H7 (cell line): ENCODE data around the gene GRK2. TPM values are rescaled to one million over a fixed set of nuclear protein-coding genes. Genes with fewer than 3 reads are reported as not detected.

Source experiments
- DNase-seq: peaks from one replicate; pipeline ENCODE4 v3.0.0; 2012
- H3K27me3 ChIP-seq: 2 replicates; pipeline ENCODE4 v1.6.0; 2011; ENCODE audit warnings: mild to moderate bottlenecking, low read length; ENCODE audit not compliant: control insufficient read depth, insufficient read depth
- H3K36me3 ChIP-seq: replicated peaks from 2 replicates; pipeline ENCODE4 v1.5.1; 2011; ENCODE audit warnings: low read length; ENCODE audit not compliant: control insufficient read depth, insufficient read depth
- H3K4me3 ChIP-seq: 2 replicates; pipeline ENCODE4 v1.5.1; 2011; ENCODE audit warnings: low read depth, mild to moderate bottlenecking, control low read depth, low read length, moderate library complexity; ENCODE audit not compliant: insufficient read depth
- total RNA-seq: library from RNA; depleted of rRNA; stranded (reverse); fragments of >200 nt; shearing (Covaris generic); gene quantifications from 2 replicates; pipeline ENCODE4 v1.2.3, GENCODE V29; 2014

GRK2 gene
- total RNA-seq, 1 experiment from 2014 or later = 73.8 TPM

DNA sequence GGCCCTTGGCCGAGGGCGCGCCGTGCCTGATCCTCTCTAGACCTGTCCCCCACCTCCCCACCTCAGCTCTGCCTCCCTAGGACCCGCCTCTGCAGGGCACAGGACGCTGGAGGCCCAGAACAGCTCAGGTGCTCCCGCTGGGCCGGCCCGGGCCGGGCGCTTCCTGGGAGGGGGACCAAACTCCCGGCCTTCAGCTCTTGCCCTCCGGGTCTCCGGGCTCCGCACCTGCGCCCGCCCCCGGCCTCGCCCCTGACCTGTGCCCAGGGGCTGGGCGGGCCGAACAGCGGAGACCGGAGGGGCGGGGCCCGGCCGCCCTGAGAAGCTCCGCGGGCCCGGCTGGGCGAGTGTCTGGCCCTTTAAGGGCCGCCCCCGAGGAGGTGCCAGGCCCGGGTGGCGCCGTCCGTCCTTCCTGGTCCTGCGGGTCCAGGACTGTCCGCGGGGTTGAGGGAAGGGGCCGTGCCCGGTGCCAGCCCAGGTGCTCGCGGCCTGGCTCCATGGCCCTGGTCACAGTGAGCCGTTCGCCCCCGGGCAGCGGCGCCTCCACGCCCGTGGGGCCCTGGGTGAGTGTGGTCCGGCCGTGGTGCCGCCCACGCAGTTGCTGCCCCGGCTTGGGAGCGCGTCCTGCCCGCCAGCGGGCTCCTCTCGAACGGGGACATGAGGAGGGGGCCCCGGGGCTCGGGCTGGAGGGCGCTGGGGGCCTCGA is 37.0 kb downstream of the GRK2 start, which contains the start of gene SSH3:
Gene SSH3, plus strand, starts transcription at position 399 of the 703 bp plus-strand sequence. Its CDS starts 96 bp downstream, at position 495.
- H3K27me3 ChIP-seq = peaks cover 3% of the 10 kb centered on the region; the same call in 1 of the 2 replicates
- DNase-seq = peak; percentile 97

DNA sequence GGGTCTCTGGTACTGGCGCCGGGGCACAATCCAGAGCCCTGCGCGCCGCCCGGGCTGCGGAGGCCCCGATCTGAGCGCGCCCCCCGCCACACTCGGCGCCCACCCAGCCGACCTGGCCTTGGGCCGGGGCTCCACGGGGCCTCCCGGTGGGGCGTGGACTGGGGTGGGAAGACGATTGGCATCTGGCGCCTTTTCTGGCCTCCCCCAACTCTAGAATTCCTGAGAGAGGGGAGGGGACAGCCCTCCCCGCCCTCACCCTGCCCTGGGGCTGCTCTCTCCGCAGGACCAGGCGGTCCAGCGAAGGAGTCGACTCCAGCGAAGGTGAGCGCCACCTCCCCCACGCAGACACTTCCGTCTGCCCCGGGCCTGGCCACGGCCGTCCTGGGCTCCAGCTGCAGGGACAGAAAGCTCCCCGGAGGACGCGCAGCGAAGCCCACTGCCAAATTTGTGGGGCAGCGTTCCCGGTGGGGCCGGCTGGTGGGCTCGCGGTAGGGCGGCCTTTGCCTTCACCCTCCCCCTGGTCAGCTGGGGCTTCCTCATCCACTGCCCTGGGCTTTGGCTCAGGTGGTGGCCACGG is 37.6 kb downstream of the GRK2 start:
- H3K27me3 ChIP-seq = peaks cover 3% of the 10 kb centered on the region; the same call in 1 of the 2 replicates
- peaks cover 2% of the 10 kb centered on the region for H3K36me3 ChIP-seq
- peak overlapping the region; percentile 86 for H3K4me3 ChIP-seq
- peak; percentile 84 for DNase-seq

More for the DNA sequence above, 37.0 kb downstream of the GRK2 start, which contains the start of gene SSH3:
- peaks cover 2% of the 10 kb centered on the region for H3K36me3 ChIP-seq
- peak within 1 kb of the TSS; percentile 86 for H3K4me3 ChIP-seq

DNA sequence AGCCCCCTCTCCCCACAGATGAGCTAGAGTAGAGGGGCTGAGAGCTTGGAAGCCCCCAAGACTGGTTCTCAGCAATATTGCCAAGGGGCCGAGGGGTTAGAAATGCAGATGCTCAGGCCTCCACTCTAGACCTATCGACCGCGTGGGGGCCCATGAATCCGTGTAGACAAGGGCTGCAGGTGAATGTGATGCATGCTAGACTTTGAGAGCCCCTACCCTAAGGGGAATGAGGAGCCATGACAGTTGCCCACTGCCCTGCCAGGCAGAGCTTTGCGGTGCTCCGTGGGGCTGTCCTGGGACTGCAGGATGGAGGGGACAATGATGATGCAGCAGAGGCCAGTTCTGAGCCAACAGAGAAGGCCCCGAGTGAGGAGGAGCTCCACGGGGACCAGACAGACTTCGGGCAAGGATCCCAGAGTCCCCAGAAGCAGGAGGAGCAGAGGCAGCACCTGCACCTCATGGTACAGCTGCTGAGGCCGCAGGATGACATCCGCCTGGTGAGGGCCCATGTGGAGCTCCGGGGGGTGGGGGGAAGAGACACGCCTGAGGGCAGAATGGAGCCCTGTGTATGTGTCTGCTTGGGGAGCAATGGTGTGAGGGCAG is 38.3 kb downstream of the GRK2 start:
- peak; percentile 46 for DNase-seq
- peaks cover 3% of the 10 kb centered on the region; the same call in 1 of the 2 replicates for H3K27me3 ChIP-seq
- H3K36me3 ChIP-seq = peaks cover 1% of the 10 kb centered on the region
- peak overlapping the region; percentile 86 for H3K4me3 ChIP-seq

GRCh38 chr11:67306769-67307544 is 40.7 kb downstream of the GRK2 start:
- Histone ChIP-seq H3K4me3 (no peak overlapping the region), H3K36me3 (peaks cover 1% of the 10 kb centered on the region), H3K27me3 (peaks cover 3% of the 10 kb centered on the region; the same call in 1 of the 2 replicates)
- no peak for DNase-seq

DNA sequence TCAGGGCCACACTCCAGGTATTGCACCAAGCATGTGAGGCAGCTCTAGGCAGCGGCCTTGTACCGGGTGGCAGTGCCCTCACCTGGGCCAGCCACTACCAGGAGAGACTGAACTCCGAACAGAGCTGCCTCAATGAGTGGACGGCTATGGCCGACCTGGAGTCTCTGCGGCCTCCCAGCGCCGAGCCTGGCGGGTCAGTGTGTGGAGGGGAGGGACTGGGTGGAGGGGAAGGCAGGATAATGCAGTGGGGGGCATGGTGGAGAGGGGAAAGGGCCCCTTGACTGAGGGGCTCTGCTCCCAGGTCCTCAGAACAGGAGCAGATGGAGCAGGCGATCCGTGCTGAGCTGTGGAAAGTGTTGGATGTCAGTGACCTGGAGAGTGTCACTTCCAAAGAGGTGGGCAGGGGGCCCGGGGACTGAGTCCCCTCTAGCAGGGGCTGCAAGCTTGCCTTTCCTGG is 41.3 kb downstream of the GRK2 start:
- Histone ChIP-seq H3K4me3 (no peak overlapping the region), H3K27me3 (peaks cover 3% of the 10 kb centered on the region; the same call in 1 of the 2 replicates), H3K36me3 (peaks cover 1% of the 10 kb centered on the region)
- DNase-seq = no peak

- DNase-seq = no peak
- Histone ChIP-seq H3K36me3 (peaks cover 1% of the 10 kb centered on the region), H3K27me3 (peaks cover 3% of the 10 kb centered on the region; the same call in 1 of the 2 replicates), H3K4me3 (no peak overlapping the region)
Measured at GRCh38 chr11:67308031-67308866, 42.0 kb downstream of the GRK2 start.

GRCh38 chr11:67309166-67309565 is 42.9 kb downstream of the GRK2 start:
- no peak for DNase-seq
- Histone ChIP-seq H3K36me3 (peaks cover 1% of the 10 kb centered on the region), H3K27me3 (peaks cover 1% of the 10 kb centered on the region; the same call in 1 of the 2 replicates), H3K4me3 (no peak overlapping the region)

DNA sequence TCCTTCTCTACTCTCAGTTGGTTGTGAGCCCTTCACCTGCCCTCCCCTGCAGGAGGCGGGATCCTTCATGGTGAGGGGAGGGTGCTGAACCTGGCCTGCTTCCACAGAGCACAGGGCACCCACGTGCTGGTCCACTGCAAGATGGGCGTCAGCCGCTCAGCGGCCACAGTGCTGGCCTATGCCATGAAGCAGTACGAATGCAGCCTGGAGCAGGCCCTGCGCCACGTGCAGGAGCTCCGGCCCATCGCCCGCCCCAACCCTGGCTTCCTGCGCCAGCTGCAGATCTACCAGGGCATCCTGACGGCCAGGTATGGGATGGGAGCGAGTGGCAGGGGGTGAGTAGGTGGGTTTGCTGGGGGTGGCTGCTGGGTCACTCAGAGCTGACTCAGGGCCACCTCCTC is 43.4 kb downstream of the GRK2 start:
- Histone ChIP-seq H3K4me3 (no peak overlapping the region), H3K36me3 (peaks cover 1% of the 10 kb centered on the region), H3K27me3 (no peaks in the 10 kb centered on the region)
- no peak for DNase-seq

DNA sequence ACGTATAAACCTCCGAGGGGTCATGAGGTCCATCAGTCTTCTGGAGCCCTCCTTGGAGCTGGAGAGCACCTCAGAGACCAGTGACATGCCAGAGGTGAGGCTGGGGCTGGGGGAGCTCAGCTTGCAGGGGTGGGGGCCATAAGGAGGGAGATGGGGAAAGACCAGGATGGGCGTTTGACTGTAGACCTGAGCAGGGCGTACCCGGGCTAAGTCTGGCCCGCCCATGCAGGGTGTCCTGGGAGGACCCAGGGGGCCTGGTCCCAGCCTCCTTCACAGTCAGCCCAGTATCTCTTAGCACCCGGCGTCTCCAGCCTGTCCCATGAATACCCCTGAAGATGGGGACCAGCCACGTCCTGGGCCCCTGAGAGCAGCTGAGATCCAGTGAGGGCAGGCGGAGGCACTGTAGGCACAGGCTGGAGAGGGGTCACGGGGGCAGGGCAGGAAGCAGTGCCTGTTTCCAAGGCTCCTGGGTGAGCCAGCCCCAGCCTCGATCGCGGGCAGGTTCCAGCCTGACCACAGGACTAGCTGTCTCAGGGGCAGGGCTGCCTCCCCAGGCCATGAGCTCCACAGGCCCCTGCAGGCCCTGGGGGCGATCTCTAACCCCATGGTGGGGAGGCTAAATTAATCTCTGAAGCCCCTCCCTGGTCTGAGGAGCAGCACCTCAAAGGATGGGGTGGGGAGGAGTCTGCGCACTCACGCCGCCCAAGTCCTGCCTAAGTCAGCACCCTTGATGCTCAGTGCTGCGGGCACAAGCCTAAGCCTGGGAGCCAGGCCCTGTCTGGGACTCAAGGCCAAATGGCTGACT is 44.2 kb downstream of the GRK2 start:
- no peaks in the 10 kb centered on the region for H3K27me3 ChIP-seq
- DNase-seq = peak; percentile 50
- H3K4me3 ChIP-seq = no peak overlapping the region
- peaks cover 1% of the 10 kb centered on the region for H3K36me3 ChIP-seq

- Histone ChIP-seq H3K27me3 (no peaks in the 10 kb centered on the region), H3K4me3 (no peak overlapping the region), H3K36me3 (peaks cover 1% of the 10 kb centered on the region)
- no peak for DNase-seq
Measured at GRCh38 chr11:67311051-67311555, 44.8 kb downstream of the GRK2 start.

GRCh38 chr11:67311556-67312082 is 45.3 kb downstream of the GRK2 start:
- no peak overlapping the region for H3K4me3 ChIP-seq
- DNase-seq = peak; percentile 56
- no peaks in the 10 kb centered on the region for H3K27me3 ChIP-seq
- peaks cover 1% of the 10 kb centered on the region for H3K36me3 ChIP-seq

- H3K27me3 ChIP-seq = no peaks in the 10 kb centered on the region
- peaks cover 1% of the 10 kb centered on the region for H3K36me3 ChIP-seq
- DNase-seq = no peak
- no peak overlapping the region for H3K4me3 ChIP-seq
Measured at GRCh38 chr11:67312187-67313021, 46.1 kb downstream of the GRK2 start.
